ENCODE measurements around the gene BAZ1B. TPM values are rescaled to one million over a fixed set of nuclear protein-coding genes. Genes with fewer than 3 reads are reported as not detected.

Gene BAZ1B
- total RNA-seq, 1 donor from 2014 or later, result 85.8 TPM

DNA sequence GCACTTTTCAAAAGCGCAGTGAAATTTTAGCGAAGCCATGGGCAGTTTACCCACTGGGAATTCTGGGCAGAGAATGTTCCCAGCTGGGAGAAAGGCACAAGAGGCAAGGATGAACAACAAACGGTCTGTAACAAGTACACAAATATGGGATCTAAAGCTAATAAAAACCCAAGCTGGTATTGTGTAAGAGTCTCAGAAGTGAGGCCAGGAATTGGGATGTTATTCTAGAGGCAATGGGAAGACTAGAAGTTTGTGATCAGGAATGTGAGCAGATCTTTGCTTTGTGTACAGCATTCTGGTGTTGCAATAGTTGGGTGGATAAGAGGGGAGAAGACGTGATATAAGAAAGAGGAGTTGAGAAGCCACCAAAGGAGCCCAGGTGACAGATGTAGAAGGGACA is 73.5 kb downstream of the BAZ1B start:
- H3K4me3 ChIP-seq, result no peak overlapping the region
- H3K79me2 ChIP-seq (ENCODE audit: low read depth), result peaks cover 17% of the 10 kb centered on the region
- H3K27me3 ChIP-seq, result no peaks in the 10 kb centered on the region
- Mint-ChIP-seq H3K36me3 (peaks cover 42% of the 10 kb centered on the region), H3K4me1 (no peaks in the 10 kb centered on the region), H3K27ac (no peak overlapping the region), H3K4me3 (no peak overlapping the region), H3K9me3 (no peaks in the 10 kb centered on the region), H3K27me3 (ENCODE audit: insufficient read depth, low read depth) (no peaks in the 10 kb centered on the region)
- H3K36me3 ChIP-seq, result peaks cover 5% of the 10 kb centered on the region
- H3K9ac ChIP-seq, result no peak overlapping the region
- no peak overlapping the region for H2AFZ ChIP-seq (replicated peaks)
- peaks cover 17% of the 10 kb centered on the region for H3F3A ChIP-seq (ENCODE audit: low read depth)
- H3K4me2 ChIP-seq, result no peak overlapping the region
- TF ChIP-seq, protein P1, sequence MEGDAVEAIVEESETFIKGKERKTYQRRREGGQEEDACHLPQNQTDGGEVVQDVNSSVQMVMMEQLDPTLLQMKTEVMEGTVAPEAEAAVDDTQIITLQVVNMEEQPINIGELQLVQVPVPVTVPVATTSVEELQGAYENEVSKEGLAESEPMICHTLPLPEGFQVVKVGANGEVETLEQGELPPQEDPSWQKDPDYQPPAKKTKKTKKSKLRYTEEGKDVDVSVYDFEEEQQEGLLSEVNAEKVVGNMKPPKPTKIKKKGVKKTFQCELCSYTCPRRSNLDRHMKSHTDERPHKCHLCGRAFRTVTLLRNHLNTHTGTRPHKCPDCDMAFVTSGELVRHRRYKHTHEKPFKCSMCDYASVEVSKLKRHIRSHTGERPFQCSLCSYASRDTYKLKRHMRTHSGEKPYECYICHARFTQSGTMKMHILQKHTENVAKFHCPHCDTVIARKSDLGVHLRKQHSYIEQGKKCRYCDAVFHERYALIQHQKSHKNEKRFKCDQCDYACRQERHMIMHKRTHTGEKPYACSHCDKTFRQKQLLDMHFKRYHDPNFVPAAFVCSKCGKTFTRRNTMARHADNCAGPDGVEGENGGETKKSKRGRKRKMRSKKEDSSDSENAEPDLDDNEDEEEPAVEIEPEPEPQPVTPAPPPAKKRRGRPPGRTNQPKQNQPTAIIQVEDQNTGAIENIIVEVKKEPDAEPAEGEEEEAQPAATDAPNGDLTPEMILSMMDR (IDR thresholded peaks at IDR 0.05), result no peak
- TF ChIP-seq EZH2 (IDR thresholded peaks at IDR 0.05) (no peak), EZH2phosphoT487 (IDR thresholded peaks at IDR 0.05) (no peak)
- H3K9me3 ChIP-seq (ENCODE audit: low read depth), result no peaks in the 10 kb centered on the region
- no peak overlapping the region for H3K27ac ChIP-seq
- no peaks in the 10 kb centered on the region for H3K4me1 ChIP-seq
- no peak for DNase-seq (ENCODE audit: low spot score)
- peaks cover 25% of the 10 kb centered on the region for H4K20me1 ChIP-seq (ENCODE audit: low read depth)

DNA sequence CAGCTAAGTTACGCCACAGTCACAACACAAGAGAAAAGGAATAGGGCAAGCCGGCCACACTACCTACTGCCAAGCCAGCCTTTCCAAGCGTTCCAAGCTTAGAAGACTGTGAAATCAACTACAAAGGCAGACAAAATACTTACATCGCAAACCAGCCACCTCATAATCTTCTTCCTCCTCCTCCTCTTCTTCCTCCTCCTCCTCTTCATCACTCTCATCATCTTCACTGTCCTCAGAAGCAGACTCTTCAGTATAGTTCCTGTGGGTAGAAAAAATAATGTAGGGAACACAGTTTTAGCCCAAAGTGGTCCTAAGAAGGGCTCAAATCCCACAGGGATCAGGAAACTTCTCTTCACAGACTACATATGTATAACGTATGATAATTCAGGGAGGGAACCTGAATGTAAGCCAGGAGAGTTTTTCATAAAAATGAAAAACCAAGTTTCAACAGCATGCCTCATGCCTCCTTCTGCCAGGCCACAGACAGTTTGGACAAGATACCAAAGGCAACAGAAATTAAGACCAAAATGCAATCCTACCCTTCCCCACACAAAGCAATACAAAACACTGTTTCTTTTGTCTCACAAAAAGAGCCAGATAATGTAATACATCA is 74.9 kb downstream of the BAZ1B start:
- no peak overlapping the region for H3K4me2 ChIP-seq
- no peaks in the 10 kb centered on the region for H3K9me3 Mint-ChIP-seq
- H3K27ac ChIP-seq, result no peak overlapping the region
- H3K27ac Mint-ChIP-seq, result no peak overlapping the region
- H3K9ac ChIP-seq, result no peak overlapping the region
- no peaks in the 10 kb centered on the region for H3K27me3 Mint-ChIP-seq (ENCODE audit: insufficient read depth, low read depth)
- no peaks in the 10 kb centered on the region for H3K27me3 ChIP-seq
- no peak overlapping the region for H3K4me3 ChIP-seq
- DNase-seq (ENCODE audit: low spot score), result no peak
- H3K36me3 ChIP-seq, result peaks cover 8% of the 10 kb centered on the region
- no peaks in the 10 kb centered on the region for H3K4me1 ChIP-seq
- peaks cover 17% of the 10 kb centered on the region for H3K79me2 ChIP-seq (ENCODE audit: low read depth)
- H3K4me1 Mint-ChIP-seq, result no peaks in the 10 kb centered on the region
- peaks cover 46% of the 10 kb centered on the region for H3K36me3 Mint-ChIP-seq
- peaks cover 3% of the 10 kb centered on the region for H3F3A ChIP-seq (ENCODE audit: low read depth)
- no peak for TF ChIP-seq EZH2 (IDR thresholded peaks at IDR 0.05)
- TF ChIP-seq, protein P1 (IDR thresholded peaks at IDR 0.05), result no peak
- no peak for TF ChIP-seq EZH2phosphoT487 (IDR thresholded peaks at IDR 0.05)
- H2AFZ ChIP-seq (replicated peaks), result no peak overlapping the region
- peaks cover 20% of the 10 kb centered on the region for H4K20me1 ChIP-seq (ENCODE audit: low read depth)
- H3K4me3 Mint-ChIP-seq, result no peak overlapping the region
- no peaks in the 10 kb centered on the region for H3K9me3 ChIP-seq (ENCODE audit: low read depth)

DNA sequence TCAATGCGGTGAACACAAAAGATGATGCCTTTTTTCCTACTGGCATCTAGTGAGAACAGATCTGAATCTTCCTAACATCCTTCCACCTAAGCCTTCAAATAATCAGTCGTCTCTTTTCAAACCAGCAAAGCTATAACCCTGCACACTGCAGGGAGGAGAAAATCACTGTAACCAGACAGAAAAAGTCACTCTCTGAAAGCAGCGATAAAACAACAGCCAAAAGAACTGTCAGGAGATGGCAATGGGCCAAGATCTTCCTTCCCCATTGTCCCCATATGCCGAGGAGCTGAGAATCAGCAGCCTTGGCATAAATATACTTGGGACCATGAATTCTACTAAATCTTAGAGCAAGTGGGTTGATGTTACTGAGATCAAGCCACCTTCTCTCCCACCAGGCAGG is 75.4 kb downstream of the BAZ1B start:
- H3K36me3 ChIP-seq, result peaks cover 8% of the 10 kb centered on the region
- peaks cover 1% of the 10 kb centered on the region for H3F3A ChIP-seq (ENCODE audit: low read depth)
- H2AFZ ChIP-seq (replicated peaks), result no peak overlapping the region
- Mint-ChIP-seq H3K27ac (no peak overlapping the region), H3K9me3 (no peaks in the 10 kb centered on the region), H3K36me3 (peaks cover 48% of the 10 kb centered on the region), H3K4me3 (no peak overlapping the region), H3K4me1 (no peaks in the 10 kb centered on the region), H3K27me3 (ENCODE audit: insufficient read depth, low read depth) (no peaks in the 10 kb centered on the region)
- no peak overlapping the region for H3K4me3 ChIP-seq
- H3K9me3 ChIP-seq (ENCODE audit: low read depth), result no peaks in the 10 kb centered on the region
- no peaks in the 10 kb centered on the region for H3K27me3 ChIP-seq
- no peaks in the 10 kb centered on the region for H3K4me1 ChIP-seq
- DNase-seq (ENCODE audit: low spot score), result no peak
- H3K79me2 ChIP-seq (ENCODE audit: low read depth), result peaks cover 16% of the 10 kb centered on the region
- peaks cover 17% of the 10 kb centered on the region for H4K20me1 ChIP-seq (ENCODE audit: low read depth)
- no peak overlapping the region for H3K9ac ChIP-seq
- H3K4me2 ChIP-seq, result no peak overlapping the region
- no peak overlapping the region for H3K27ac ChIP-seq
- TF ChIP-seq, protein P1 (IDR thresholded peaks at IDR 0.05), result no peak
- TF ChIP-seq EZH2 (IDR thresholded peaks at IDR 0.05) (no peak), EZH2phosphoT487 (IDR thresholded peaks at IDR 0.05) (no peak)

All from neural progenitor cell (in vitro differentiated cells).